ENCODE data around the gene SIX2.

- no peak for TF ChIP-seq CTCF (conservative IDR thresholded peaks at IDR 0.05; ENCODE audit: low read length)
- TF ChIP-seq EZH2phosphoT487 (IDR thresholded peaks at IDR 0.05; ENCODE audit: borderline replicate concordance), result no peak
Measured at GRCh38 chr2:45001869-45002385, 7.3 kb downstream of the SIX2 start.
